HEK293 (cell line): Measurements from ENCODE around the gene OPN1SW.

Experiments
- CTCF ChIP-seq: fragments of 450-650 bp; formaldehyde crosslinking; IDR thresholded peaks from 2 replicates; pipeline ENCODE4 v1.5.1; 2016; ENCODE audit warnings: missing biosample characterization, missing genetic modification characterization
- REST ChIP-seq: fragments of 450-650 bp; formaldehyde crosslinking; IDR thresholded peaks from 2 replicates; pipeline ENCODE4 v1.5.1; 2016; ENCODE audit warnings: missing biosample characterization, missing genetic modification characterization
- ZBTB49 ChIP-seq: fragments of 450-650 bp; formaldehyde crosslinking; IDR thresholded peaks from 2 replicates; pipeline ENCODE4 v1.5.1; 2016; ENCODE audit warnings: missing biosample characterization, missing genetic modification characterization, low read depth
- ZIC2 ChIP-seq: fragments of 450-650 bp; formaldehyde crosslinking; IDR thresholded peaks from 2 replicates; pipeline ENCODE4 v1.5.1; 2016; ENCODE audit warnings: missing biosample characterization, missing genetic modification characterization
- ZNF211 ChIP-seq: fragments of 450-650 bp; formaldehyde crosslinking; IDR thresholded peaks from 2 replicates; pipeline ENCODE4 v1.5.1; 2016; ENCODE audit warnings: low read depth, missing biosample characterization, missing genetic modification characterization
- ZNF223 ChIP-seq: fragments of 450-650 bp; formaldehyde crosslinking; IDR thresholded peaks from 2 replicates; pipeline ENCODE4 v1.5.1; 2016; ENCODE audit warnings: missing biosample characterization, missing genetic modification characterization
- ZNF23 ChIP-seq: fragments of 450-650 bp; formaldehyde crosslinking; IDR thresholded peaks from 2 replicates; pipeline ENCODE4 v1.5.1; 2016; ENCODE audit warnings: missing biosample characterization, missing genetic modification characterization, borderline replicate concordance
- ZNF510 ChIP-seq: fragments of 450-650 bp; formaldehyde crosslinking; IDR thresholded peaks from 2 replicates; pipeline ENCODE4 v1.5.1; 2018; ENCODE audit warnings: mild to moderate bottlenecking, missing genetic modification characterization, missing biosample characterization; ENCODE audit not compliant: insufficient replicate concordance
- ZSCAN30 ChIP-seq: fragments of 450-650 bp; IDR thresholded peaks from 2 replicates; pipeline ENCODE4 v1.5.1; 2018; ENCODE audit warnings: missing biosample characterization, mild to moderate bottlenecking, missing genetic modification characterization, moderate library complexity
- ZSCAN5A ChIP-seq: fragments of 450-650 bp; formaldehyde crosslinking; IDR thresholded peaks from 2 replicates; pipeline ENCODE4 v1.5.1; 2016; ENCODE audit warnings: missing biosample characterization, missing genetic modification characterization

- TF ChIP-seq ZNF211 (tag by site-specific recombination) (no peak), CTCF (tag by site-specific recombination) (no peak), ZSCAN5A (tag by site-specific recombination) (no peak), ZNF223 (tag by site-specific recombination) (no peak), ZNF510 (tag by site-specific recombination) (no peak), ZIC2 (tag by site-specific recombination) (no peak), ZBTB49 (no peak), REST (peak; percentile 45; the same call in 1 of the 2 replicates), ZNF23 (tag by site-specific recombination) (no peak), ZSCAN30 (tag by site-specific recombination) (no peak)
Measured at GRCh38 chr7:128778946-128779345, 3.4 kb upstream of the OPN1SW start.
